HFF-Myc (cell line): Measurements from ENCODE around the gene CADM2.

Experiments
- DNase-seq: peaks from one replicate; pipeline ENCODE4 v3.0.0-alpha.2; 2011; ENCODE audit warnings: low read depth; ENCODE audit errors: extremely low read depth
- H3K4me3 ChIP-seq: replicated peaks from 2 replicates; pipeline ENCODE4 v1.5.1; 2011; ENCODE audit warnings: low read depth, mild to moderate bottlenecking, control low read depth, low read length
- TF ChIP-seq, protein P1 (sequence below): IDR thresholded peaks from 2 replicates; pipeline ENCODE4 v1.5.1; 2012; ENCODE audit warnings: mild to moderate bottlenecking, low read depth, low read length, control low read depth; ENCODE audit errors: missing control alignments

Gene CADM2

DNA sequence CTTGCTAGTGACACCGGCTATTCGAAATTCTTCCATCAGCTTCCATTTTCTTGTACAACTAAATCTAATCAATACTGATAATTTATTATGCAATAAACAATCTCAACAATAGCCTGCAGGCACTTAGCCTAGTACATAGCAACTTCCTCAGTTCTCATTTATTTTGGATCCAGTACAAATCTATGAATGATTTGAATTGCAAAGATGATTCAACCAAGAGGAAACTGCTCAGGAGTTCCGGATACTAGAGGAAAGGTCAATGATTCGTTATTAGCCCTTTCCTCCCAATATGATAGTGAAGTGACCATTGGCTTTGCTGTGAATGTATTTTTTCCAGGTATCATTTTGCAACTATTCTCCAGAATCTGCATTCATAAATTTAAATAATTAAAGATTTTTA is 827.0 kb downstream of the CADM2 start:
- TF ChIP-seq, protein P1, sequence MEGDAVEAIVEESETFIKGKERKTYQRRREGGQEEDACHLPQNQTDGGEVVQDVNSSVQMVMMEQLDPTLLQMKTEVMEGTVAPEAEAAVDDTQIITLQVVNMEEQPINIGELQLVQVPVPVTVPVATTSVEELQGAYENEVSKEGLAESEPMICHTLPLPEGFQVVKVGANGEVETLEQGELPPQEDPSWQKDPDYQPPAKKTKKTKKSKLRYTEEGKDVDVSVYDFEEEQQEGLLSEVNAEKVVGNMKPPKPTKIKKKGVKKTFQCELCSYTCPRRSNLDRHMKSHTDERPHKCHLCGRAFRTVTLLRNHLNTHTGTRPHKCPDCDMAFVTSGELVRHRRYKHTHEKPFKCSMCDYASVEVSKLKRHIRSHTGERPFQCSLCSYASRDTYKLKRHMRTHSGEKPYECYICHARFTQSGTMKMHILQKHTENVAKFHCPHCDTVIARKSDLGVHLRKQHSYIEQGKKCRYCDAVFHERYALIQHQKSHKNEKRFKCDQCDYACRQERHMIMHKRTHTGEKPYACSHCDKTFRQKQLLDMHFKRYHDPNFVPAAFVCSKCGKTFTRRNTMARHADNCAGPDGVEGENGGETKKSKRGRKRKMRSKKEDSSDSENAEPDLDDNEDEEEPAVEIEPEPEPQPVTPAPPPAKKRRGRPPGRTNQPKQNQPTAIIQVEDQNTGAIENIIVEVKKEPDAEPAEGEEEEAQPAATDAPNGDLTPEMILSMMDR: no peak
- H3K4me3 ChIP-seq: no peak overlapping the region
- DNase-seq: no peak

DNA sequence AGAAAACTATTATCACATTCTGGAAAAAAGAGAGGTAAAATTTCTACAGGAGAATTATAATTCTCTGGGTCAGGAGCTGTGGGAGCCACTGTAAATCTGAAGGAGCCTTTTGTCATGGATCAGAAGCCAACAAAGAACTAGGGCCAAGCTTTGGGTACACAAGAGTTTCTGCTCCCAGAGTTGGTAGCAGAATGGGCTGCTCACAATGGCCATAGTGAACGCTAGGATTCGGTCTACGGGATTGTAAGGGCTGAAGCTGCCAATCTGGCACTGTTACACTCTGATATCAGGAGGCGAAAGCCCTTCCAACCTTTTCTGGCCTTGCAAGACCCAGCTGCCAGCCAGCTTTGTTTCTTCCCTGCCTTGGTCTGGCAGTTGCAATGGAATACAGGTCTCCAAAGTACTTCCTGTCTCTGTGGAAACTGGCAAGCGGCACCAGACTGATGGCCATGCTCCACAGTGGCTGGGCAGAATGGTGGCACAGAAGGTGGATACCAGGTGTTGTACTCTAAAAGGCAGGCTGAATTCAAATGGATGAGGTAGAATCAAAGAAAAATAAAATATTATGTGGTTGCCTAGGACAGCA is 831.7 kb downstream of the CADM2 start:
- DNase-seq: no peak
- TF ChIP-seq, protein P1: no peak
- H3K4me3 ChIP-seq: no peak overlapping the region

DNA sequence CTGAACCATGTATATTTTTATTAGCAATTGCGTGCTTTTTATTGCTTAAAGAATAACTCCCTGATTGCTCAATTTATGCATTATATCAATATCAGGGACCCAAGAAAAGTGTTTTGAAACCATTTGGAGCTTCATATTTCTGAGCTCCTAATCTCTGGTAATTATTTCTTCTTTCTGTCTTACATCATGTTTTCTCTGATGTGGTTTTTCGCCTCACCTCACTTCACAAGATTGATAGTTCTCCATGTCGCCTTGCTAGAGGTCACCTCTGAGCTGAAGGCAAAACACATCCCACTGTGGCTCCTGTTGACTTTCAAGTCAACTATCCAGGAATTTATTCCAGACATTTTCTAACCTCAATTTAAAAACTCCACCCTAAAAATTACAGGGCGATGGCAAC is 837.4 kb downstream of the CADM2 start:
- DNase-seq: no peak
- TF ChIP-seq, protein P1: no peak
- no peak overlapping the region for H3K4me3 ChIP-seq

DNA sequence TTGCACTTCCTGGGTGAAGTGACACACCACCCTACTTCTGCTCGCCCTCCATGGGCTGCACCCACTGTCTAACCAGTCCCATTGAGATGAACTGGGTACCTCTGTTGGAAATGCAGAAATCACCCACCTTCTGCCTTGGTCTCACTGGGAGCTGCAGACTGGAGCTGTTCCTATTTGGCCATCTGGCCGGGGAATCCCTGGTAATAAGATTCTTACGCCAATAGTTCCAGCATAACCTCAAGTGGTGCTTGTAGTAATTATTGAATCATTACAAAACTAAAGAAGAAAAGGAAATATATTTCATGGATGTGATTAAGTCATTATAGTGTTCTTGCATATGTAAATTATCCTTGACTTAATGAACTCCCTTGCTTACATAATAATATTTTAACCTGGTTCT is 841.9 kb downstream of the CADM2 start:
- DNase-seq: no peak
- no peak overlapping the region for H3K4me3 ChIP-seq
- TF ChIP-seq, protein P1: no peak

DNA sequence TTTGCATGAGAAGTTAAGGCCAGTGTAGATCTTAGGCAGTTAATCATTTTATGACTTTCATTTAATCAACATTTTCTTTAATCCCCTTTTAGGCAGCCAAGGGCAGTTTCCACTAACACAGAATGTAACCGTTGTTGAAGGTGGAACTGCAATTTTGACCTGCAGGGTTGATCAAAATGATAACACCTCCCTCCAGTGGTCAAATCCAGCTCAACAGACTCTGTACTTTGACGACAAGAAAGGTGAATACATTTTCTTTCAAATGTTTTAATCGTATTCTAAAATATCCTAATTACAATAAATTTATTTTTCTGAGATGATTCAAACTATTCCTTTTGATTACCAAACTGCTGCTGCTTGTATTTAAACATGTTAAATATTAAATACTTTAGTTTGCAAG is 843.2 kb downstream of the CADM2 start:
- H3K4me3 ChIP-seq: no peak overlapping the region
- no peak for DNase-seq
- TF ChIP-seq, protein P1: no peak

DNA sequence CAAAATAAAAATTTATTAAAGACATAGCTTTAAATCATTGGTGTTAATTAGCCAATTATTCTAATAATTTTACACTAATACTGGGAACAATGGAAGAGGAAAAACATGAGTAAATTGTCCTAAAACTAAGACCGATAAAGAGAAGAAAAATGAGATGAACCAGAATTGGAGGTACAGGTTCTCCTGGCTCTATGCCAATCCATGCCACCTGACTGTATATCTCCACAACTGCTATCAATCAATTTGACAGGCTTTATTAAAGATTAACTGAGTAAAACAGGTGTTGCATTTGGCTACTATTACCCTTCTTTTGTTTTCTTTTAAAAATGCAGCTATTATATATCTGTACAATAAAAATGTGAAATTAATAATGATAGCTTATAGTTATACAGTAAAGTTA is 850.0 kb downstream of the CADM2 start:
- TF ChIP-seq, protein P1: no peak
- H3K4me3 ChIP-seq: no peak overlapping the region
- no peak for DNase-seq
